Measurements from ENCODE around the gene ADRA2C.

The ADRA2C gene

DNA sequence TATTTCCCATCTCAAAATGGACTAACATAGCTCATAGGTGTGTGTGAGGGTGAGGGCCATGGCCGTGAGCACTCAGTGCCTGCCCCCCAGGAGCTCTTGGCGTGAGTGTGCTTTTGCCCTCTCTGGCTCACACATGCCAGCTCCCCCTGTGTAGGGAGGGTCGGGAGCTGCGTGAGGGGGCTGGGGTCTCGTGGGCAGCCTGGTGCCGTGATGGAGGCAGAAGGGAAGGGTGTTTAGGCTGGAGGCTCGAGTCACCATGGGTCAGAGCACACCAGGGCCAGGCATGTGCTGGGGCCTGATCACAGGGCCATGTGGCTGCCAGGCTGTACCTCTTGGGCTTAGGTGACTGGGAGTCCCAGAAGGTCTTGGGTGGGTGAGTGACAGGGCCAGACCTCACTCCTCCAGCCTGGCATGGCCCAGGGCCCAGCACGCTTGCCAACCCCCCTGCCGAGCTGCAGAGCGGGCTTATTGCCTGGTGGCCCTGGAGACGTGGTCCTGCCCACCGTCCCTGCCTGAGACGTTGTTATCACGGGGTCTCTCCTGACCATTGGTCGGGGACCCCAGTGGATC is 44.0 kb downstream of the ADRA2C start:
- H3K27me3 ChIP-seq: peaks cover 22% of the 10 kb centered on the region
- H3K36me3 ChIP-seq: no peaks in the 10 kb centered on the region
- no peak overlapping the region for H3K27ac ChIP-seq
- H3K4me3 ChIP-seq (ENCODE audit: low read depth in 1 of 2, low read length in 1 of 2): no peak overlapping the region
- no peaks in the 10 kb centered on the region for H3K4me1 ChIP-seq (ENCODE audit: control insufficient read depth in 1 of 2, insufficient read depth in 1 of 2, low read depth in 1 of 2, low read length in 1 of 2)
- TF ChIP-seq, protein P1, sequence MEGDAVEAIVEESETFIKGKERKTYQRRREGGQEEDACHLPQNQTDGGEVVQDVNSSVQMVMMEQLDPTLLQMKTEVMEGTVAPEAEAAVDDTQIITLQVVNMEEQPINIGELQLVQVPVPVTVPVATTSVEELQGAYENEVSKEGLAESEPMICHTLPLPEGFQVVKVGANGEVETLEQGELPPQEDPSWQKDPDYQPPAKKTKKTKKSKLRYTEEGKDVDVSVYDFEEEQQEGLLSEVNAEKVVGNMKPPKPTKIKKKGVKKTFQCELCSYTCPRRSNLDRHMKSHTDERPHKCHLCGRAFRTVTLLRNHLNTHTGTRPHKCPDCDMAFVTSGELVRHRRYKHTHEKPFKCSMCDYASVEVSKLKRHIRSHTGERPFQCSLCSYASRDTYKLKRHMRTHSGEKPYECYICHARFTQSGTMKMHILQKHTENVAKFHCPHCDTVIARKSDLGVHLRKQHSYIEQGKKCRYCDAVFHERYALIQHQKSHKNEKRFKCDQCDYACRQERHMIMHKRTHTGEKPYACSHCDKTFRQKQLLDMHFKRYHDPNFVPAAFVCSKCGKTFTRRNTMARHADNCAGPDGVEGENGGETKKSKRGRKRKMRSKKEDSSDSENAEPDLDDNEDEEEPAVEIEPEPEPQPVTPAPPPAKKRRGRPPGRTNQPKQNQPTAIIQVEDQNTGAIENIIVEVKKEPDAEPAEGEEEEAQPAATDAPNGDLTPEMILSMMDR (IDR thresholded peaks at IDR 0.05): no peak
- no peaks in the 10 kb centered on the region for H3K9me3 ChIP-seq

DNA sequence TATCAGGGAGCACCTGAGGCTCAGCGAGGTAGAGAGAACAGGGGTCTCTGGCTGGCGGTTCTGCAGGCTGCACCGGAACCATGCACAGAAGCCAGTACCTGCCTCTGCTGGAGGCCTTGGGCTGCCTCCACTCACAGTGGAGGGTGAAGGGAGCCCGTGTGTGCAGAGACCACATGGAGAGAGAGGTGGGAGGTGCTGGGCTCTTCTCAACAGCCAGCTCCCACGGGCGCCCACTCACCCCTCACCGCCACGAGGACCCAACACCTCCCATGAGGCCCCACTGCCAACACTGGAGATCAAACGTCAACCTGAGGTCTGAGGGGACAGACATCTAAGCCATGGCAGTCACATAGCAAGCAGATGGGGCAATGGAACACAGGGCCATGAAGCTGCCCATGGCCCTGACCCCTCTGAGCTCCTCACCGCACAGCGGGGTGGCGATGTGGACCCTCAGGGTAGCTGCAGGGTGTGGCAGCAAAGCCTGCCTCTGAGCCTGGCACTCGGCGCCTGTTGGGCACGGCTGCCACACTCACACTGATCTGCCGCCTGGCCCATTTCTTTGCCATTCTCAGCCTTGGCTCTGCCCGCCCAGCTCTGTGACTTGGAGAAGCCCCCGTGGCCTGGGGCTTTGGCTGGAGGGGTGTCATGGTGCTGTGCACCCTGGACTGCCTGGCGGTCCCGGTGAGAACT is 44.8 kb downstream of the ADRA2C start:
- Histone ChIP-seq H3K4me1 (ENCODE audit: control insufficient read depth in 1 of 2, insufficient read depth in 1 of 2, low read depth in 1 of 2, low read length in 1 of 2) (no peaks in the 10 kb centered on the region), H3K27me3 (peaks cover 22% of the 10 kb centered on the region)
- TF ChIP-seq, protein P1 (IDR thresholded peaks at IDR 0.05): no peak

DNA sequence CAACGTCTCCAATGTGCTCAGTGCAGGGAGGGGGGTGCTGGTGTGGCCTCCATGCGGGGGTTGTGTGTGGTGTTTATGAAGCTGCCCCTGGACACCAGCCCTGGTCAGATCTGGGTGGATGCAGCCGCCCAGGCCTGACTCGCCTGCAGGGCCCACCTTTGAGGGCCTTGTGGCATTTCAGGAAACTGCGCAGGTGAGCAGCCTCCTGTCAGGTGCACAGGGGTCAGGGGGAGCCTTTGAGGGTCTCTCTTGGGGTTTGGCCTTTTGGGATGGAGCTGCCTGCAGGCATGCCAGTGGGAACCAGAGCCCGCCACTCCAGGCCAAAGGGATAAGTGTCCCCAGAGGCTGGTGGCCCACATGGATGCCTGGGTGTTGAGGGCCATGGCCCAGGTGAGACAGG is 45.4 kb downstream of the ADRA2C start:
- no peaks in the 10 kb centered on the region for H3K9me3 ChIP-seq
- H3K4me3 ChIP-seq (ENCODE audit: low read depth in 1 of 2, low read length in 1 of 2): no peak overlapping the region
- H3K27me3 ChIP-seq: peaks cover 20% of the 10 kb centered on the region
- H3K27ac ChIP-seq: no peak overlapping the region
- no peaks in the 10 kb centered on the region for H3K36me3 ChIP-seq
- TF ChIP-seq, protein P1 (IDR thresholded peaks at IDR 0.05): no peak
- no peaks in the 10 kb centered on the region for H3K4me1 ChIP-seq (ENCODE audit: control insufficient read depth in 1 of 2, insufficient read depth in 1 of 2, low read depth in 1 of 2, low read length in 1 of 2)

More for the DNA sequence above, 44.8 kb downstream of the ADRA2C start:
- no peaks in the 10 kb centered on the region for H3K9me3 ChIP-seq
- H3K36me3 ChIP-seq: no peaks in the 10 kb centered on the region
- no peak overlapping the region for H3K27ac ChIP-seq
- H3K4me3 ChIP-seq (ENCODE audit: low read depth in 1 of 2, low read length in 1 of 2): no peak overlapping the region

DNA sequence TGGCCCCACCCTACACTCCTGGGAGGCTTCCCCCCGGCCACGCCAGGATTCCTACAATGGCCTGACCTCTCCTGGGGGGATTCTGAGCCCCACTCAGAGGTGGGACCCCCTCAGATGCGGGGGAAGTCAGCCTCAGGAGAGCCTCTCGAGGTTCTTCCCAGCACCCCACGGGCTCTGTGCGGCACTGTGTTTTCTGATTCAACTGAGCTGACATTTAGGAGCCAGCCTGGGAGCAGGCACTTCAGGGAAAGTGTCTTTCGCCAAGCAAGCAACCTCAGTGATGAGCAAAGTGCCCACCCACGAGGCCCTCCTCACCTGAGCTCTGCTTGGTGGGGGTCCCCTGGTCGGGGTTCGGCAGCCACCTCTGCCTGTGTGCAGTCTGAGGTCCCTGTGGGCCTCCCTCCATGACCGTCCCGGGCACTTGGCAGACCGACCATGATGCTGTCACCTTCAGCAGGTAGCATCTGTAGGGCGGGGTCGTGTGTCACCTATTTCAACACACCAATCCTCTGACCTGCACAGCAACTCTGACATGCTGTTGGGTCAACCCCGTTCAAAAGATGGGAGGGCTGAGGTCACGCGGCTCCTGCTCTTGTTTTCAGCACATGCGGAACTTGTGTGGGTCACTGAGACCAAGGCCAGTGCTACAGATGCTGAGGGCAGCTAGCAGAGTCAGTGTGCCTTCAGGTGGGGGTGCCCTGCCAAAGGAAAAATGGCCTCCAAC is 46.2 kb downstream of the ADRA2C start:
- no peak overlapping the region for H3K4me3 ChIP-seq (ENCODE audit: low read depth in 1 of 2, low read length in 1 of 2)
- TF ChIP-seq, protein P1 (IDR thresholded peaks at IDR 0.05): no peak
- H3K36me3 ChIP-seq: no peaks in the 10 kb centered on the region
- peaks cover 17% of the 10 kb centered on the region for H3K27me3 ChIP-seq
- no peak overlapping the region for H3K27ac ChIP-seq
- H3K4me1 ChIP-seq (ENCODE audit: control insufficient read depth in 1 of 2, insufficient read depth in 1 of 2, low read depth in 1 of 2, low read length in 1 of 2): no peaks in the 10 kb centered on the region
- H3K9me3 ChIP-seq: no peaks in the 10 kb centered on the region

DNA sequence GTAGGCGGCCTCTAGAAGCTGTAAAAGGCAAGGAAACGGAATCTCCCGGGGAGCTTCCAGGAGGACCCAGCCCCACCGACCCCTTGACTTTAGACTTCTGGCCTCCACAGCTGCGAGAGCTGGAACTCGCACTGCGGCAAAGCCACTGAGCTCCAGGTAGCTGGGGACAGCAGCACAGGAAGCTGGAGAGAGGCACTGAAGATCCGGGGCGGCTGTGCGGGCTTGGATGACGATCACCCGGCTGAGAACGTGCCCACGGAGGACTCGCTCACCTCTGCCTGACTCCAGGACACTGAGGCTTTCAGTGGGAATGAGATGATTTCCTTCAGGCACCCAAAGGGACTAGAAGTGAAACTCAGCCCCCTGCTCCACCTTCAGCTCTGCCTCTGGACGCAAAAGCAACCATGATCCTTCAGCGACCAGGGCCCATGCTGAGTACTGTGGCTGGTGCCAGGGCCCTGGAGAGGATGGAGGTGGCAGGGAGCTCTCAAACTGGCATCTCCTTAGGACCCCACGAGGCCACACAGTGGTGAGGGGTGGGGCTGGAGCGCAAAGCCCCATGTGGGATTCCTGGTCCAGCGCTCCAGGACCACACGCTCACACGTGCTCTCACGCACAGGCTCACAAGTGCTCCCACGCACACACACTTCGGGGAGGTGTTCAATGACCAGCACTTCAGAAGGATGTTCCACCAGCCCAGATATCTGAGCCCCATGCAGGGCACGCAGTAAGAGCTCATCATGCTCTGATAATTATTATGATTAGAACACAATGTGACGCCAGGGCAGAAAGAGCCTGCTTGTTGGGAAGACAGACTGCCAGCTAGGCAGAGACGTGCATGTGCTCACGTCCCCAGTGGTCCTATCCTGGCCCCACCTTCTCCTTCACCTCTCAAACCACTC is 47.2 kb downstream of the ADRA2C start:
- Histone ChIP-seq H3K27ac (no peak overlapping the region), H3K27me3 (peaks cover 6% of the 10 kb centered on the region), H3K9me3 (no peaks in the 10 kb centered on the region), H3K36me3 (no peaks in the 10 kb centered on the region), H3K4me1 (ENCODE audit: control insufficient read depth in 1 of 2, insufficient read depth in 1 of 2, low read depth in 1 of 2, low read length in 1 of 2) (no peaks in the 10 kb centered on the region), H3K4me3 (ENCODE audit: low read depth in 1 of 2, low read length in 1 of 2) (no peak overlapping the region)
- TF ChIP-seq, protein P1 (IDR thresholded peaks at IDR 0.05): no peak

All from neutrophil (primary cell).